Left renal cortex interstitium (tissue), 4 donors: Measurements from ENCODE around the gene CIDEB. TPM values are rescaled to one million over a fixed set of nuclear protein-coding genes. Genes with fewer than 3 reads are reported as not detected.
"Not testable (repeated sequence)": the region's sequence is repeated elsewhere in the genome, so short reads cannot be mapped to it uniquely, and the experiment has no call there.

Experiments
- DNase-seq, 4 donors: peaks; one replicate each; pipeline ENCODE4 v3.0.0-alpha.2; 2013; ENCODE audit warnings: low read depth in 4 of 4, low spot score in 2 of 4, missing footprints in 1 of 4
- polyA plus RNA-seq, 4 donors: library from polyadenylated mRNA; unstranded; fragments of 120-200 nt; gene quantifications; one replicate each; pipeline ENCODE4 v1.2.1, GENCODE V29; 2013; ENCODE audit not compliant: insufficient read length in 4 of 4

The CIDEB gene, protein sequence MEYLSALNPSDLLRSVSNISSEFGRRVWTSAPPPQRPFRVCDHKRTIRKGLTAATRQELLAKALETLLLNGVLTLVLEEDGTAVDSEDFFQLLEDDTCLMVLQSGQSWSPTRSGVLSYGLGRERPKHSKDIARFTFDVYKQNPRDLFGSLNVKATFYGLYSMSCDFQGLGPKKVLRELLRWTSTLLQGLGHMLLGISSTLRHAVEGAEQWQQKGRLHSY
- 10 to 100 TPM; 22.4 to 25.3 (median 23.9) TPM for polyA plus RNA-seq

DNA sequence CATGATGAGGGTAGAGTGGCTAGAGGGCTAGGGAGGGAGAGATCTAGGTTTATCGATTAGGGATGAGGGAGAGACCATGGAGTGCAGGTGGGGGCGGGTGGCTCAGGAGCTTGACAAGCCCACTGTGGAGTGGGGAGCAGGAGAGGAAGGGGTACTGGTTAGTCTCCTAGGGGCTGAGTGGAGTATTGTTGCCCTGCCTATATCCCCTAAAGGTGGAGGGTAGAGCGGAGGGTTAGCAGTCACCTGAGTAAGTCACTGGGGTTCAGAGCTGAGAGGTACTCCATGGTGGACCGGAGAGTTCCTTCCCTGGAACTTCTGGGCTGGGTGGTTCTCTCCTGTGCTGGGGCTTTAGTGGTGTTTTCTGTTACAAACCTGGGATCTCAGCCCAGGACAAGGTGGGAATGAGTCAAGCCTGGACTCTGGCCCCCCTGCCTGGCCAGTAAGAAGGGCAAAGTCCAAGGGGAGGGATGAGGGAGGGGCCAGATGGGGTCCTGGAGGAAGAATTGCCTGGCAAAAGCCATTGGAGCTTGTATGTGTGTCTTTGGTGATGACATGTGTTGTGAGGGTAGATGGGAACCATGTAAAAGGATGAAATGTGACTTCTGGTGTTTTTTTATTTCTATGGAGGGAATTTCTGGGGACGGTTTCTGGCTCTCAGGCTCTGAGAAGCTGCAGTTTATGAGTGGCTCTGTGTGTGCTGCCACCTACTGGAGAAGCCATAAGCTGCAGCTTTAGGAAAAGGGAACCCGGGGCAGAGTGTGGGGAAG, at the start of gene CIDEB:
TSS of gene CIDEB (minus strand) at position 403 of the 767 bp plus-strand sequence. CDS start at position 284, 119 bp downstream.
- DNase-seq: no peak

DNA sequence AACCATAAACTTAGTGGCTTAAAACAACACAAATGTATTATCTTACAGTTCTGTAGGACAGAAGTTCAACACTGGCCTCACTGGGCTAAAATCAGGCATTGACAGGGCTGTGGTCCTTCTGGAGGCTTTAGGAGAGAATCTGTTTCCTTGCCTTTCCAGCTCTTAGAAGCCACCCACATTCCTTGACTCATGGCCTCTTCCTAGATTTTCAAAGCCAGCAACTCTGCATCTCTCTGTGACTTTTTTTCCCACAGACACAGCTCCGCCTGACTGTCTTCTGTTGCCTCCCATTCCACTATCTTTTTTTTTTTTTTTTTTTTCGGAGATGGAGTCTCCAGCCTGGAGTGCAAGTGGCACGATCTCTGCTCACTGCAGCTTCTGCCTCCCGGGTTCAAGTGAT, 48.4 kb upstream of the CIDEB start:
- no peak for DNase-seq

DNA sequence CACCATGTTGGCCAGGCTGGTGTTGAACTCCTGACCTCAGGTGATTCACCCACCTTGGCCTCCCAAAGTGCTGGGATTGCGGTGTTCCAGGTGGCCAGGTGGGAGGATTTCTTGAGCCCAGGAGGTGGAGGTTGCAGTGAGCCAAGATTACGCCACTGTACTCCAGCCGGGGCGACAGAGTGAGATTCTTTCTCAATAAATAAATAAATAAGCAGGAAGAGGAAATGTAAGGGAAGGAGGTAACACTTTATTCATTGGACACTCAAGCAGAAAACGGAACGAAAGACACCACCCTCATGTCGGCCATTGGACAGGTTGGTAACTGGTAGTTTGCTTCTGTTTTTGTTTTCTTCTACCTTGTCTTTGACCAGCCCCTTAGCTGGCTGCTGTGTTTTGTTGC, 47.2 kb upstream of the CIDEB start:
- no peak for DNase-seq

DNA sequence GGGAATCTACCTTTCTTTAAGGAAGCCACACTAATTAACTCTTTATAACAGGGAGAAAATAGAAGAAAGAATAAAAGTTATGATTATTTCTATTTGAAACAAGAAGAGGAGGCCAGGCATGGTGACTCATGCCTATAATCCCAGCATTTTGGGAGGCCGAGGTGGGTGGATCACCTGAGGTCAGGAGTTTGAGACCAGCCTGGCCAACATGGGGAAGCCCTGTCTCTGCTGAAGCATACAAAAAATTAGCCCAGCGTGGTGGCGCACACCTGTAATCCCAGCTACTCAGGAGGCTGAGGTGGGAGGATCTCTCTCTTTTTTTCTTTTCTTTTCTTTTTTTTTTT, 46.7 kb upstream of the CIDEB start:
- not testable (repeated sequence) for DNase-seq

DNA sequence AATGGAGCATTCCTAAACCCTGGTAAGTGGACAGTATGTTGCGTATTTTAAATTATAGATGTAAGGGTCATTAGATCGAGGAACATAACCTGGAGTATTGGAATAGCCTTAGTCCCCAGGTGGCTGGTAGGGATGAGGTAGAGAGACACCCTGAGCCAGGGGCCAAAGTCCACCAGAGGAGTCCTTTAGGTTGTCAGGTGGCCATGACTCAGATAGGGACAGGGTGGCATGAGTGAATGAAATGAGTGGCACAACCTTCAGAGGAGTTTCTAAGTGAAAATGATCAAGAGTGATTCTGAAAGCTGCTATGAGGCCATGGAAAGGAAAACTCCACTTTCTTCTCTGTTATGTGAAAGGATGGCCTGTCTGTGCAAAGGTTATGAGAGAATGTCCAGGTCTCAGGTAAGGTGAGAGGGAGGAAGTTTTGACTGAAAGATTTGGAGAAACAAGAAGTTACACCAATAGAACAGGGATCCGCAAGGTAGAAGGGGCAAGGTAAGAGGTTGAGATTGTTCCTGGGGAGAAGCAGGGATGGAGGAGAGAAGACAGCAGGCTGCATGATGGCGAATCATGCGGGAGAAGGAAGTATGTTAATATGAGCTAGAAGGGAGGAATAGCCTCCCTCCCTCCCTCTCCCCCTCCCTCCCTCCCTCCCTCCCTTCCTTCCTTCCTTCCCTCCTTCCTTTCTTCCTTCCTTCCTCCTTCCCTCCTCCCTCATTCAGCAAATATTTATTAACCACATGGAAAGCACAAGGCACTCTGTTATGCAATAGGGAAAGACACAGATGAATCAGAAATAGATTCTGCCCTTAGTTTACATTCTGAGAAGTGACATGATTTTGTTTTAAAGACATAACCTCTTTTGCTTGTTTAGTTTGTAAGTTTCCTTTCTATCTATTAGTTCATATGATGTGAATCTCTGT, 46.0 kb upstream of the CIDEB start:
- no peak for DNase-seq

DNA sequence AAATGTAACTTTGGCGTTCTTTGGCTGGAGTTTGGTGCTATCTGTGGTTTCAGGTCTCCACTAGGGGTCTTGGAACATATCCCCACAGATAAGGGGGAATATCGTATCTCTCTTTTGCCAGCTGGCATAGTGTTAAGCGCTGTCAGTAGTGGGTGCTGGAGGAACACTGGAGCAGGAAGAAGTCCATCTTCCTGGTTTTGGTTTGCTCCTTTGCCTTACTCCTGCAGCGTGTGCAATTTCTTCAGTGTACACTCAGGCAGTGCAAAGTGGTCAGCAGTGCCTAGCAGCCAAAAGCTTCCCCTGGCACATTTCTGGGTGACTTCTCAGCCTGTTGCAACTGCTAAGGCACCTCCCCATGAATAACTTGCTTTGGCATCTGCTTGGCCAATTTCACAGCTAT, 43.7 kb upstream of the CIDEB start:
- no peak for DNase-seq

DNA sequence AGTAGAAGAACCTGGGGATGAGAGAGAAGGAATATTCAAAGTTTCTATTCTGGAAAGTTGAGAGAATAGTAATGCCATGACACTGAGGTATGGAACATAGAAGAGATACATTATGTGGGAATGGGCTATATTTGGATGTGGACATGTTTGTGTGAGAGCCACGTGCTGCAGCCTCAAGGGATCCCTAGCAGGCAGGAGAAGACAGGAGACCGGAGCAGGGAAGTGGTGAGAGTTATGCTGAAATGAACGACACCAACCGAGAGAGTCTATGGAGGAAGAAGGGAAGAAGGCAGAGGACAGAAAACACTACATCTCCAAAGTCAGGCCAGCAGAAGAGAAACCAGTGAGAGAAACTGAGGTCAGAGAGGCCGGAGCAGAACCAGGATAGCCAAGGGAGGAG, 42.0 kb upstream of the CIDEB start:
- no peak for DNase-seq

DNA sequence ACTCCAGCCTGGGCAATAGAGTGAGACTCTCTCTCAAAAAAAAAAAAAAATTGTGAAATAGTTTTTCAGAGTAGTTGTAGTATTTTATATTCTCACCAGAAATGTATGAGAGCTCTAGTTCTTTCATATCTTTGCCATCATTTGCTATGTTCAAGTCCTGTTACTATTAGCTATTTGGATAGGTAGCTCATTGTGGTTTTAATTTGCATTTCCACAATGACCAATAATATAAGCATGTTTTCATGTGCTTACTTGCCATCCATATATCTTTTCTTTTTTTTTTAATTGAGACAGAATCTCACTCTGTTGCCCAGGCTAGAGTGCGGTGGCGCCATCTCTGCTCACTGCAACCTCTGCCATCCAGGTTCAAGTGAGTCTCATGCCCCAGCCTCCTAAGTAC, 40.4 kb upstream of the CIDEB start:
- no peak for DNase-seq

DNA sequence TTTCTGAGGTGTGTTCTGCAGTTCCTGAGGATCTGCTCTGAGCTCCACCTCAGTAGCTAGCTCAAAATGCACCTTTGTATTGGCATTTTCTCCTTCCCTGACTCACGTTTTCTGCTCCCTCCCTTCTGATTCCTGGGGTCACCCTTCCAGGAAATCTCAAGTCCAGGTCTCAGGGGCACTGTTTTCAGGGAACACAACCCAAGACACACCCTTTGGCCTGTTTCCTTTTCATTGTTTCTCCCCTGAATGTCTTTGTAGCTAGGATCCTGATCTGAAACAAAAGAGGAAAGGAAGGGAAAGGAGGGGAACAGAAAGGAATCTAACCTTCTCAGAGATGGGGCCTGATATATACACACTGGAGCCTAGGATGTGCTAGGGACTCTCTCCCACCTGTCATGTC, 39.4 kb upstream of the CIDEB start:
- DNase-seq: no peak

DNA sequence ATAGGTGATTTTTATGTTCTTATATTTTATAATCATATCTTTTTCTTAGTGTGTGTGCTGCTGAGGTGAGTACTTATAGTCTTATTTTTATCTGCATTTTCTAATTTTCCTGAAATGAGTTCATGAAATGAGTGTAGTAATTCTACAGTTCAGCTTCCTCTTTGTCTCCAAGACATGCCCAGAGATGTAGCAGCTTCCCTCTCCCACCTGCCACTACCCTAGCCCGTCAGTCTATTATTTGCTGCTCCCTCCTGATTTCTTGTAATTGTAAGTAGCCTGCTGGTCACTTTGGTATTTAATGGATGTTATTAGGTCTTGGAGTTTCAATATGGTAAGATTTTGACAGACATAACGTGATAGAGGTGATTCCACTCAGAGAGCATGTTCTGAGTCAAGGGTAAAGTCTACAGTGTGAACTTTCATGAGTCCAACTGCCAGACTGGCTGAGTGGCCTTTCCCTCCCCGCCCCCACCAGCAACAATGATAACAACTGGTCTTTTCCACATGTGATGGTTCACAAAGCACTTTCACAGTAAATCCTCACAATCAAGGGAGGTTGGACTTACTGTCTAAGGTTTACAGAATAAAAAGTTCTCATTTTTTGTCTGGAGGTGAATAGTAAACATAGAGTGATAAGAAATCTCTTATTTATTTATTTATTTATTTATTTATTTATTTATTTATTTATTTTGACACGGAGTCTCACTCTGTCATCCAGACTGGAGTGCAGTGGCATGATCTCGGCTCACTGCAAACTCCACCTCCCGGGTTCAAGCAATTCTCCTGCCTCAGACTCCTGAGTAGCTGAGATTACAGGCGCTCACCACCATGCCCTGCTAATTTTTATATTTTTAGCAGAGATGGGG, 36.3 kb upstream of the CIDEB start:
- DNase-seq: no peak

DNA sequence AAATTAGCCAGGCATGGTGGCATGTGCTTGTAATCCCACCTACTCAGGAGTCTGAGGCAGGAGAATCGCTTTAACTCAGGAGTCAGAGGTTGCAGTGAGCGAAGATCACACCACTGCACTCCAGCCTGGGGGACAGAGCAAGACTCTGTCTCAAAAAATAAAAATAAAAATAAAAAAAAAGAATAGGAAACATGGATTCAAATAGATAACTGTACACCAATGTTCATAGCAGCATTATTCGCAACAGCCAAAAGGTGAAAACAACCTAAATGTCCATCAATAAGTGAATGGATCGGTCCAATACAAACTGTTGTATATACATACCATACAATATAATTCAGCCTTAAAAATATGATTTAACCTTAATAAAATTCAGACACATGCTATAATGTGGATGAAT, 35.1 kb upstream of the CIDEB start:
- DNase-seq: no peak

DNA sequence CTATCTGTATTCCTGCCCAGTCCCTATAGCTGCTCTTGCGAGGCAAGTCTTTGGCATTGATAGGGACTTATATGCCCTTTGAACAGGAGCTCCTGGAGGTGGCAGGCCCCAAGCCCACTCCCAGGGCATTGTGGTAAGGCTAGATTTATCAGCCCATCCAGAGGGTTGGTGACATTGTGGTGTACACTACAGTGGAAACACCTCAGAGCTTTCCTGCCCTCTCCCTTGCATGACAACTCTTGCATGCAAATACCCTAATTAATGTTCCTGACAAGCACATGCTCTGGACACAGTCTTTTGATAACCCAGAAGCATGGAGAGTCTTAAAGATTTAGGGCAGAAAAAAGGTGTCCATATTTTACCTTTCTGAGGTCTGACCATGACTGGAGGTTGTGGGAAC, 32.8 kb upstream of the CIDEB start:
- DNase-seq: no peak

DNA sequence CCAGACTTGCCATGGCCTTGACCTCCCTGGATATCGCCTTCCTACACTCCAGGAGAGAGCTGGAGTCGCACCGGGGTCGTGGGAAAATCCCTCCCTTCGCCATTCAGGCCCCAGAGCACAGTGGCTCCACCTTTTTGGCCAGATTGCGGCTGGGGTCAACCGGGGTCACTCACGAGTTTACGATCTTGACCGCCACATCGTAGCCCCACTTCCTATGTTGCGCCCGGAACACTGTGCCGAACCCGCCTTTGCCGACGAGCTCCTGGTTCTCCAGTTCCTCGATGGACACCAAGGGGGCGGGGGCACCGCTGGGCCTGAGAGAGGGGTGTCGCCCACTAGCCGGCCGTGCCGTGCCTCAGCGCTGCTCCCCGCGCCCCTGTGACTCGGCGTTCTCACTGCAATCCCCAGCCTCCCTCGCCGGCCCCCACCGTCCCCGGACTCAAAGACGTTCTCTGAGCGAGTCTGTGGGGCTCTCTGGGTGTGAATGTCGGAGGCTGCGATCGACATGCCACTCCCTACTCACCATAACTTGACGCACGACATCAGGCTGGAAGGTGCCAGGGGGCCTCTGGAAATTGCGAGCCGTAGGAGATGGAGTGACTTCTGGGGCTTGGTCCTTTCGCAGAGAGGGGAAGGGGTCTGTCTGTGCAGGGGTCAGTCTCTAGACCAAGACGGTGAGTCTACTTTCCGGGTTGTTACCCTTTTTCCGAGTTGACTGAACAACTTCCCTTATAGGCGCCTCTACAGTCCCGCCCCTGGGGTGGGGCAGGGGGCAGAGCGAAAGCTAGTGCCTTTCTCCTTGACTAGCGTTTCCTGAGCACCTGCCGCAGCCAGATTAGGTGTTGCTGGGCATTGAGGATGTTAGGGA, 31.7 kb upstream of the CIDEB start, which contains the start of gene RIPK3:
TSS of gene RIPK3 (minus strand) at position 708 of the 868 bp plus-strand sequence. CDS start at position 543, 165 bp downstream.
- no peak for DNase-seq

DNA sequence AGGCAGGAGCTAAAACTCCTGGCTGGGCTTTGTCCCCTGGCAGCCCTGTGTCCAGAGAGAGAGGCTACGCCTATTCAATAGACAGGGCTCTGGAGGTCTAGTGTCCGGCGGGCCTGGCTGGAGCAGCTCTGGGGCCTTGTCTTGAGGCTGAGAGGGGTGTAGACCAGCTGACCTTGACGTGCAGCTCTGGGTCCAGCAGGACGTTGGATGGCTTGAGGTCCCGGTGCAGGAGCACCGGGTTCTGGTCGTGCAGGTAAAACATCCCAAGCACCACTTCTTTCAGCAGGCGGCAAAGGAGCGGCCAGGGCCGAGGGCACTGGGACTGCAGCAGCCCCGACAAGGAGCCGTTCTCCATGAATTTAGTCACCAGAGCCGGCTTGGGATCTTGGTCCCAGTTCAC, 31.1 kb upstream of the CIDEB start:
- DNase-seq: no peak

DNA sequence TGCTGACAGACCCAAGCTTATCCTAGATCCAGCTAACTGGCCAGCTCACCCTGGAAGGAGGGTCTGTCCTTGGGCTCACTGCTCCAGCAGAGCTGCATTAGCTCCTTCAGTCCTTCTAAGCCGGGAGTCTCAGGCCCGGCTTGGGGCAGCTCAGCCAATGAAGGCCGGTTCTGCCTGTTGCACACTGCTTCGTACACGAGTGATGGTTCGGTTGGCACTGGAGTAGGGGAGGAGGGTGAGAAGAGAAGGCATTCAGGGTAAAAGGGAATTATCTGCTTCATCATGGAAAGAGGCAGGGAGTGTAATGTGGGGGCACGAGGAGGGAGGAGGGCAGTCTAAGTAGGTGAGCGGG, 30.0 kb upstream of the CIDEB start:
- DNase-seq: no peak

DNA sequence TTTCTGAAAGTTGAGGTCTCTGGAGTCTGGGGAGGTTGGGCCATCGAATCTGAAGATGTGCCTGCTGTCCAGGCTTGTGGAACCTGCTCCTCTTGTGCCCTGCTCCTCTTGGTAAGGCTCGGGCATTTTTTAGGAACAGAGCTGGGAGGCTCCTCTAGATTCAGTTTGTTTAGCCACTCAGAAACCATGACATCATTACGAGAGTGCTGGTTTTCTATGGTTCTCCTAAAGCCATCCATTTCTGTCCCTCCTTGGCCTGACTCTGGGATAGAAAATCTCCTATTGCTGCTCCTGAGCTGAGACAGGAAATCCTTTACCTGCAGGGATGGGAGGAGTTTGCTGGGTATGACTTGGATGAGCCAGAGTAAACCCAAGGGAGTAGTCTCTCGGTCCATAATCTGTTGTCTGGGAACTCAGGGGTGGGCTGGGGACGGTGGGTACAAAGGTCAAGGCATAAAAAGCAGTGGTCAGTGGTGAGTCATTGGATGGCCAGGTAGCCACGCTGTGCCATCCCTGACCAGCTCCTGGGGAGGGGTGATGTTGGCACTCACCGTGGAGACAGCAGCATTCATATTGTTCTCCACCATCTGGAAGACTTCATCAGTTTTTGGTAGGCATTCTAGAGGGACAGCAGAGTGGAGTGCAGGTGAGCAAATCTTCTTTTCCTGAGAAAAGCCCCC, 29.5 kb upstream of the CIDEB start:
- no peak for DNase-seq

DNA sequence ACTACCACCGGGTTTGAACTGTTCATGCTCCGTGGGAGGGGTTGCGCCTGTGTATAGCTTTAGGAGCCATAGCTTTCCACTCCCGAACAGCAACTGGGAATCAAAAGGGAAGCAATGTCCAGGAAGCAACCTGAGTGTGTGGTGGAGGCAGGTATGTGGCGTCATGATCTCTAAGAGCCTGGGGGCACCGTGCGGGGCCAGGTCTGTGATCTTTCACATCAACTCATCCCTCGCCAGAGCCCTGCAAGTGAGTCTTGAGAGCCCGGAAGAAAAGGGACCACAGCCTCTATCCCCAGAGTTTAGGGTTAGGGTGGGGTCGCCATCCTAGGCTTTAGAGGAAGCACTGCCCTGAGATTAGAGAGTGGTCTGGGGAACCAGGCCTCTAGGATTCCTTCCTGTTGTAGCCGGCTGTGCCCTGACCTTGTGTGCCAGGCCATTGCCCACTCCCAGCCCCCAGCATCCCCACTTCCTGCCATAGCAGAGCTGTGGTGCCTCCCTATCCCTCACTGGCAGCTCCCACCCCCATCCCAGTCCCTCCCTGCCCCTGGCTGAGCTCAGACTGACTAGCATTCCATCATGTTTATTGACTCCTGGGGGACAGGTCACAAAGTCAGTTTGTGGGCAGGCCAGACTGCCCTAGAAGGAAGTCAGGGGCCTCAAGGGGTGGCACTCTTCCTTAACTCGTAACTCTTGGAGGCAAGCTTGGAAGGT, 27.8 kb upstream of the CIDEB start:
- DNase-seq: no peak
